KMS-11 (cell line): ENCODE results near the gene ISOC2.

ENCODE experiments used
- H2AFZ ChIP-seq: fragments of 200-600 bp; sonication (generic); 2 replicates; pipeline ENCODE4 v1.6.1; 2016; ENCODE audit warnings: antibody characterized with exemption, mixed run types, low read depth
- H3K27ac ChIP-seq: fragments of 200-600 bp; sonication (generic); 2 replicates; pipeline ENCODE4 v1.6.1; 2016; ENCODE audit warnings: mild to moderate bottlenecking, mixed run types
- H3K27me3 ChIP-seq: fragments of 200-600 bp; sonication (generic); 2 replicates; pipeline ENCODE4 v1.6.1; 2017; ENCODE audit warnings: mild to moderate bottlenecking, low read depth, mixed run types, moderate library complexity; ENCODE audit not compliant: insufficient read depth
- H3K36me3 ChIP-seq: fragments of 200-600 bp; sonication (generic); 2 replicates; pipeline ENCODE4 v1.6.1; 2017; ENCODE audit warnings: mild to moderate bottlenecking, mixed run types; ENCODE audit not compliant: insufficient read depth
- H3K4me1 ChIP-seq: fragments of 200-600 bp; sonication (generic); 2 replicates; pipeline ENCODE4 v1.6.1; 2016; ENCODE audit warnings: mild to moderate bottlenecking, low read depth, mixed run types; ENCODE audit not compliant: poor library complexity, severe bottlenecking
- H3K4me2 ChIP-seq: fragments of 200-600 bp; sonication (generic); 2 replicates; pipeline ENCODE4 v1.7.0; 2016; ENCODE audit warnings: mild to moderate bottlenecking, mixed run types
- H3K4me3 ChIP-seq: fragments of 200-600 bp; sonication (generic); IDR thresholded peaks from 2 replicates; pipeline ENCODE4 v1.6.1; 2017; ENCODE audit warnings: low read depth, low read length, mixed read lengths; ENCODE audit not compliant: insufficient read depth
- H3K79me2 ChIP-seq: fragments of 200-600 bp; sonication (generic); 2 replicates; pipeline ENCODE4 v1.6.1; 2016; ENCODE audit warnings: low read depth, mixed run types; ENCODE audit not compliant: insufficient read depth
- H3K9ac ChIP-seq: fragments of 200-600 bp; sonication (generic); 2 replicates; pipeline ENCODE4 v1.6.1; 2016; ENCODE audit warnings: mild to moderate bottlenecking, mixed run types
- H4K20me1 ChIP-seq: fragments of 200-600 bp; sonication (generic); 2 replicates; pipeline ENCODE4 v1.6.1; 2016; ENCODE audit warnings: mild to moderate bottlenecking, mixed run types; ENCODE audit not compliant: insufficient read depth
- CTCF ChIP-seq: fragments of 200-600 bp; sonication (generic); conservative IDR thresholded peaks from 2 replicates; pipeline ENCODE4 v1.6.1; 2017; ENCODE audit warnings: low read depth, mild to moderate bottlenecking, antibody characterized with exemption, low read length, moderate library complexity, mixed read lengths

Gene ISOC2

DNA sequence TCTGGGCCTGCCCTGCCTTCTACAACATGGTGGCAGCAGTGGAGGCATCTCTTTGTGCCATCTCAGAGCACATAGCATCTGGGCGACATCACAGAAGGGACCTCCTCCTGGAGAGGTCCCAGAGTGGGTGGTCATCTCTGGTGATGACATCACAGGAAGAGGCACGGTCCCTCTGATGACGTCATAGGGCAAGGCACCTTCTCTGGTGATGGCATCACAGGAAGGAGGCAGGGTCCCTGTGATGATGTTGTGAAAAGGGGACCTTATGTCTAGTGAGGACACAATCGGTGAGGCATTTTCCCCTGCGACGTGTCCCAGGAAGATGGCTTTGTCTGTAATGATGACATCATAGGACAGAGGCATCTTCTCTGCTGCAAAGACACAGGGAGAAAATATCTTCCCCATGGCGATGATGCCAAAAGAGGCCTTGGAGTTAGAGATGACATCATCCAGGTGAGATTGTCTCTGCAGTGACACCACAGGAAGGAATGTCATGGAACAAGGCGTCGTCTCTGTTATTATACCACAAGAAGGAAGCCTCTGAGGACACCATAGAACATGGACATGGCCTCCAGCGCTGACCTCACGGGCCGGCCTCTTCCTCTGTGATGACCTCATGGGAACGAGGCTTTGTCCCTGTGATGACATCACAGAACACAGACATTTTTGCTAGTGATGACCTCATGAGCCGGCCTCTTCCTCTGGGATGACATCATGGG lies 29.0 kb downstream of the ISOC2 start:
- Histone ChIP-seq H3K79me2 (no peaks in the 10 kb centered on the region), H3K27ac (no peak overlapping the region), H4K20me1 (no peaks in the 10 kb centered on the region), H3K27me3 (peaks cover 40% of the 10 kb centered on the region), H3K4me1 (peaks cover under 1% of the 10 kb centered on the region), H3K4me3 (no peak overlapping the region), H3K9ac (no peak overlapping the region), H2AFZ (no peak overlapping the region), H3K36me3 (no peaks in the 10 kb centered on the region), H3K4me2 (no peak overlapping the region)
- no peak for TF ChIP-seq CTCF

DNA sequence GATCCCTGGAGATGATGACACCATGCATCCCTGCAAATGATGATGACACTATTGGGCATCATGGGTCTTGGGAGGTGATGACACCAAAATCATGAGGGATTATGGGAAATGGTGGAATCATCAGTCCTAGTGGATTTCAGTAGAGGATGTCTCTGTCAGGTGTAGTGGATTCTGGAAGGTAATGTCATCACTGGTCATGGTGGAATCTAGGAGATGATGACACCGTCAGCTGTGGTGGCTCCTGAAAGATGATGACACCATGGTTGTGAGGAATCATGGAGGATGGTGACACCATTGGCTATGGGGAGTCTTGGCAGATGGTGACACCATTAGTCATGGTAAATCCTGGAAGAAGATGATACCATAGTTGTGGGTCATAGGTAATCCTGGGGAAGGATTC lies 30.3 kb downstream of the ISOC2 start:
- Histone ChIP-seq H3K79me2 (no peaks in the 10 kb centered on the region), H2AFZ (no peak overlapping the region), H3K9ac (no peak overlapping the region), H3K27me3 (peaks cover 44% of the 10 kb centered on the region), H3K27ac (no peak overlapping the region), H3K36me3 (no peaks in the 10 kb centered on the region), H4K20me1 (no peaks in the 10 kb centered on the region), H3K4me1 (no peaks in the 10 kb centered on the region), H3K4me2 (no peak overlapping the region), H3K4me3 (no peak overlapping the region)
- TF ChIP-seq CTCF, result no peak

GRCh38 chr19:55426042-55426441 lies 35.4 kb downstream of the ISOC2 start:
- H3K4me1 ChIP-seq, result no peaks in the 10 kb centered on the region

GRCh38 chr19:55424518-55424917 lies 36.9 kb downstream of the ISOC2 start:
- H3K4me1 ChIP-seq, result no peaks in the 10 kb centered on the region
- H2AFZ ChIP-seq, result no peak overlapping the region
- H3K36me3 ChIP-seq, result no peaks in the 10 kb centered on the region
- no peak overlapping the region for H3K4me3 ChIP-seq
- no peaks in the 10 kb centered on the region for H3K79me2 ChIP-seq
- H3K27ac ChIP-seq, result no peak overlapping the region
- no peaks in the 10 kb centered on the region for H4K20me1 ChIP-seq
- H3K9ac ChIP-seq, result no peak overlapping the region
- H3K27me3 ChIP-seq, result peaks cover 93% of the 10 kb centered on the region
- no peak overlapping the region for H3K4me2 ChIP-seq
- TF ChIP-seq CTCF, result no peak

More at GRCh38 chr19:55426042-55426441, 35.4 kb downstream of the ISOC2 start:
- Histone ChIP-seq H3K9ac (no peak overlapping the region), H3K4me3 (no peak overlapping the region), H3K36me3 (no peaks in the 10 kb centered on the region), H2AFZ (no peak overlapping the region), H3K79me2 (no peaks in the 10 kb centered on the region), H4K20me1 (no peaks in the 10 kb centered on the region), H3K27me3 (peaks cover 81% of the 10 kb centered on the region), H3K27ac (no peak overlapping the region), H3K4me2 (no peak overlapping the region)
- no peak for TF ChIP-seq CTCF
